Esophagus muscularis mucosa (tissue), 4 donors: ENCODE results near the gene SYF2.
"Not testable (repeated sequence)": the region's sequence is repeated elsewhere in the genome, so short reads cannot be mapped to it uniquely, and the experiment has no call there.

Experiments used
- EP300 ChIP-seq: sonication (generic); formaldehyde crosslinking; IDR thresholded peaks from one replicate; pipeline ENCODE4 v1.6.1; 2017; ENCODE audit warnings: antibody characterized with exemption
- POLR2A ChIP-seq: fragments of 450-650 bp; IDR thresholded peaks from one replicate; pipeline ENCODE4 v1.6.1; 2017; ENCODE audit warnings: antibody characterized with exemption, moderate library complexity, mild to moderate bottlenecking, low read depth
- TF ChIP-seq, protein P1 (sequence below), 3 experiments: fragments of 200-600 bp in 2 of 3; fragments of 450-650 bp in 1 of 3; sonication (generic) in 2 of 3; IDR thresholded peaks; one replicate each; pipeline ENCODE4 v1.5.1; 2017 to 2019; ENCODE audit warnings: antibody characterized with exemption in 3 of 3, mild to moderate bottlenecking in 2 of 3, moderate library complexity in 1 of 3

DNA sequence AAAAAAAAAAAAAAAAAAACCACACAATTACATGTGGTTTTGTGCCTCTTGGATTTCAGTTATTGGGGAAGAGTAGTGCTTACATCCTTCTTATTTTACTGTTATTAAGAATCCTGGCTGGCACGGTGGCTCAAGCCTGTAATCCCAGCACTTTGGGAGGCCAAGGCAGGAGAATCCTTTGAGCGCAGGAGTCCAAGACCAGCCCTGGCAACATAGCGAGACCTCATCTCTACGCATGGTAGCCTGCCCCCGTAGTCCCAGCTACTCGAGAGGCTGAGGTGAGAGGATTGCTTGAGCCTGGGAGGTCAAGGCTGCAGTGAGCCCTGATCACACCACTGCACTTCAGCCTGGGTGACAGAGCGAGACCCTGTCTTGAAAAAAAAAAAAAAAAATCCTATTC is 4.0 kb upstream of the SYF2 start:
- TF ChIP-seq, protein P1, sequence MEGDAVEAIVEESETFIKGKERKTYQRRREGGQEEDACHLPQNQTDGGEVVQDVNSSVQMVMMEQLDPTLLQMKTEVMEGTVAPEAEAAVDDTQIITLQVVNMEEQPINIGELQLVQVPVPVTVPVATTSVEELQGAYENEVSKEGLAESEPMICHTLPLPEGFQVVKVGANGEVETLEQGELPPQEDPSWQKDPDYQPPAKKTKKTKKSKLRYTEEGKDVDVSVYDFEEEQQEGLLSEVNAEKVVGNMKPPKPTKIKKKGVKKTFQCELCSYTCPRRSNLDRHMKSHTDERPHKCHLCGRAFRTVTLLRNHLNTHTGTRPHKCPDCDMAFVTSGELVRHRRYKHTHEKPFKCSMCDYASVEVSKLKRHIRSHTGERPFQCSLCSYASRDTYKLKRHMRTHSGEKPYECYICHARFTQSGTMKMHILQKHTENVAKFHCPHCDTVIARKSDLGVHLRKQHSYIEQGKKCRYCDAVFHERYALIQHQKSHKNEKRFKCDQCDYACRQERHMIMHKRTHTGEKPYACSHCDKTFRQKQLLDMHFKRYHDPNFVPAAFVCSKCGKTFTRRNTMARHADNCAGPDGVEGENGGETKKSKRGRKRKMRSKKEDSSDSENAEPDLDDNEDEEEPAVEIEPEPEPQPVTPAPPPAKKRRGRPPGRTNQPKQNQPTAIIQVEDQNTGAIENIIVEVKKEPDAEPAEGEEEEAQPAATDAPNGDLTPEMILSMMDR (IDR thresholded peaks at IDR 0.05): not testable (repeated sequence)
- TF ChIP-seq POLR2A, EP300: not testable (repeated sequence)
